ENCODE measurements around the gene AFM.

DNA sequence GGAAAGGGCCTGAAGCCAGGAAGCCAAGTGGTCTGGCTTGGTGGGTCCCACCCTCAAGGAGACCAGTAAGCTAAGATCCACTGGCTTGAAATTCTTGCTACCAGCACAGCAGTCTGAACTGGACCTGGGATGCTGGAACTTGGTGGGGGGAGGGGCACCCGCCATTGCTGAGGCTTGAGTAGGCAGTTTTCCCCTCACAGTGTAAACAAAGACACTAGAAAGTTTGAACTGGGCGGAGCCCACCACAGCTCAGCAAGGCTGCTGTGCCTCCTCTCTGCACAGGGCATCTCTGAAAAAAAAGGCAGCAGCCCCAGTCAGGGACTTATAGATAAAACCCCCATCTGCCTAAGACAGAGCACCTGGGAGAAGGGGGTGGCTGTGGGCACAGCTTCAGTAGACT is 63.1 kb downstream of the AFM start:
- TF ChIP-seq, protein P1, sequence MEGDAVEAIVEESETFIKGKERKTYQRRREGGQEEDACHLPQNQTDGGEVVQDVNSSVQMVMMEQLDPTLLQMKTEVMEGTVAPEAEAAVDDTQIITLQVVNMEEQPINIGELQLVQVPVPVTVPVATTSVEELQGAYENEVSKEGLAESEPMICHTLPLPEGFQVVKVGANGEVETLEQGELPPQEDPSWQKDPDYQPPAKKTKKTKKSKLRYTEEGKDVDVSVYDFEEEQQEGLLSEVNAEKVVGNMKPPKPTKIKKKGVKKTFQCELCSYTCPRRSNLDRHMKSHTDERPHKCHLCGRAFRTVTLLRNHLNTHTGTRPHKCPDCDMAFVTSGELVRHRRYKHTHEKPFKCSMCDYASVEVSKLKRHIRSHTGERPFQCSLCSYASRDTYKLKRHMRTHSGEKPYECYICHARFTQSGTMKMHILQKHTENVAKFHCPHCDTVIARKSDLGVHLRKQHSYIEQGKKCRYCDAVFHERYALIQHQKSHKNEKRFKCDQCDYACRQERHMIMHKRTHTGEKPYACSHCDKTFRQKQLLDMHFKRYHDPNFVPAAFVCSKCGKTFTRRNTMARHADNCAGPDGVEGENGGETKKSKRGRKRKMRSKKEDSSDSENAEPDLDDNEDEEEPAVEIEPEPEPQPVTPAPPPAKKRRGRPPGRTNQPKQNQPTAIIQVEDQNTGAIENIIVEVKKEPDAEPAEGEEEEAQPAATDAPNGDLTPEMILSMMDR (conservative IDR thresholded peaks at IDR 0.05; ENCODE audit: low read length): no peak
- no peak for TF ChIP-seq EZH2phosphoT487 (IDR thresholded peaks at IDR 0.05; ENCODE audit: borderline replicate concordance, low read depth, low read length)
